Measurements from ENCODE around the gene CACNB4.

The CACNB4 gene

GRCh38 chr2:151908204-151908882, 190.5 kb downstream of the CACNB4 start:
- Histone ChIP-seq H3K4me3 (ENCODE audit: low read depth, low read length) (no peak overlapping the region), H3K36me3 (no peaks in the 10 kb centered on the region), H3K27ac (peak overlapping the region; percentile 21; the same call in 1 of the 2 replicates), H3K9me3 (ENCODE audit: severe bottlenecking) (no peaks in the 10 kb centered on the region), H3K27me3 (ENCODE audit: insufficient read depth, low read depth, severe bottlenecking) (no peaks in the 10 kb centered on the region)
- DNase-seq, result no peak
- no peak for TF ChIP-seq CTCF (IDR thresholded peaks at IDR 0.05; ENCODE audit: low read depth, low read length)

- no peaks in the 10 kb centered on the region for H3K9me3 ChIP-seq (ENCODE audit: severe bottlenecking)
- peak; percentile 22 for DNase-seq
Measured at GRCh38 chr2:151907286-151908203, 191.3 kb downstream of the CACNB4 start.

GRCh38 chr2:151906633-151906998, 192.2 kb downstream of the CACNB4 start:
- H3K27ac ChIP-seq, result no peak overlapping the region
- no peaks in the 10 kb centered on the region for H3K9me3 ChIP-seq (ENCODE audit: severe bottlenecking)
- H3K27me3 ChIP-seq (ENCODE audit: insufficient read depth, low read depth, severe bottlenecking), result no peaks in the 10 kb centered on the region
- H3K4me3 ChIP-seq (ENCODE audit: low read depth, low read length), result no peak overlapping the region
- TF ChIP-seq CTCF (IDR thresholded peaks at IDR 0.05; ENCODE audit: low read depth, low read length), result no peak
- no peaks in the 10 kb centered on the region for H3K36me3 ChIP-seq
- no peak for DNase-seq

More at GRCh38 chr2:151907286-151908203, 191.3 kb downstream of the CACNB4 start:
- no peak overlapping the region for H3K4me3 ChIP-seq (ENCODE audit: low read depth, low read length)
- H3K36me3 ChIP-seq, result no peaks in the 10 kb centered on the region
- TF ChIP-seq CTCF (IDR thresholded peaks at IDR 0.05; ENCODE audit: low read depth, low read length), result no peak
- no peaks in the 10 kb centered on the region for H3K27me3 ChIP-seq (ENCODE audit: insufficient read depth, low read depth, severe bottlenecking)
- H3K27ac ChIP-seq, result peak overlapping the region; percentile 21; the same call in 1 of the 2 replicates

- Histone ChIP-seq H3K4me3 (ENCODE audit: low read depth, low read length) (no peak overlapping the region), H3K9me3 (ENCODE audit: severe bottlenecking) (no peaks in the 10 kb centered on the region), H3K27ac (no peak overlapping the region), H3K36me3 (no peaks in the 10 kb centered on the region), H3K27me3 (ENCODE audit: insufficient read depth, low read depth, severe bottlenecking) (no peaks in the 10 kb centered on the region)
- no peak for DNase-seq
- no peak for TF ChIP-seq CTCF (IDR thresholded peaks at IDR 0.05; ENCODE audit: low read depth, low read length)
Measured at GRCh38 chr2:151905963-151906632, 192.7 kb downstream of the CACNB4 start.

GRCh38 chr2:151904807-151905206, 194.0 kb downstream of the CACNB4 start:
- no peak for DNase-seq
- H3K36me3 ChIP-seq, result no peaks in the 10 kb centered on the region
- H3K9me3 ChIP-seq (ENCODE audit: severe bottlenecking), result no peaks in the 10 kb centered on the region
- no peak for TF ChIP-seq CTCF (IDR thresholded peaks at IDR 0.05; ENCODE audit: low read depth, low read length)
- H3K27me3 ChIP-seq (ENCODE audit: insufficient read depth, low read depth, severe bottlenecking), result no peaks in the 10 kb centered on the region
- no peak overlapping the region for H3K4me3 ChIP-seq (ENCODE audit: low read depth, low read length)
- no peak overlapping the region for H3K27ac ChIP-seq

Data from WERI-Rb-1 (cell line).